Measurements from ENCODE around the gene ZNF732.
"Not testable (repeated sequence)": the region's sequence is repeated elsewhere in the genome, so short reads cannot be mapped to it uniquely, and the experiment has no call there.

ZNF732 gene

DNA sequence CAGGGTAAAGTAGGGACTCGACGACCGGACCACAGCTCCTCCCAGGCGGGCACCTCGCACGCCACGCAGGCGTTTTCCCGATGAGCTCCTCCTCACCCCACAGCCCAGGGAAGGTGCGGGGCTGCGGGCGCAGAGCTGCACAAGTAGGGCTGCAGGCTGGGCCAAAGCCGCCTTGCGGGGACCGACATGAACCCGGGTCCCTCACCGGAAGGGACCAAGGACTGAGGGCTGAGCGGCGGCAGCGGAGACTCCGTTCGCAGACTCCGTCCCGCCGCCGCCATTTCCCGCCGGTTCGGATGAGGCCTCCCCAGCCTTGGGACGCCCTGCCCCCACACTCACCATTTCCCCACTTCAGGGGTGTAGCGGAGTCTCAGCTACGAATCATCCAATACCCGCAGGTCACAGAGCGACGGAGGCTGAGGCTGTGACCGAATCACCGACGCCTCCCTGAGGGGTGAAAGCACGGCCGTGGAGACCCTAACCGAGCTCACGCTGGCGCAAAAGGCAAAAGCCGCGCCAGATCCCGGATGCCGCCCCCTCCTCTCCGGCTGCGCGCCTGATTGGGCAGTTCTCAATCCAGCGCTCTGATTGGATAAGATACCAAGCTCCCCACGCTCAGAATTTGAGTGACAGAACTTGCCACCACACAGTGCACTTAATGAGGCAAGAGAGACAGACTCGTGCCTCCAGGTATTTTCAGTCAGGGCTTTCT lies at the start of gene ZNF732:
ZNF732 (minus strand) TSS at position 506 of the 712 bp plus-strand sequence; CDS start at position 342, 164 bp downstream.
- DNase-seq (ENCODE audit: low spot score): no peak

DNA sequence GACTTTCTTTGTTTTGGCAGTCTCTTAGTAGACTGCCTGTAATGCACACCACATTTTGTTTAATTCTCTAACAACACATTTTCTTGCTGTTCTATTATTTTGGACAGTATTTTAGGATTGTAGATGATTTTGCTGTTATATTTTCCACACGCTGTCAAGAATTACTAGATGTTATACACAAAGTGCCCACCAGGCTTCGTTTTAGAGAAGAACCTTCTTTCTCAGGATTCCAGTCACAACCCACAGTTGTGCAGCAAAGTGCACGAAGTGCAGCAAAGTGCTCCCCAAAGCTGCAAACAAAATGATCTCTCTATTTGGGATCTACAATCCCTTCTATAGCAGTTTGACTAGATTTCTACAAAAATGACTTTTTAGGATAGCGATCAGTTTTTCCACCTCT lies 34.7 kb upstream of the ZNF732 start:
- DNase-seq (ENCODE audit: low spot score): peak; percentile 33

DNA sequence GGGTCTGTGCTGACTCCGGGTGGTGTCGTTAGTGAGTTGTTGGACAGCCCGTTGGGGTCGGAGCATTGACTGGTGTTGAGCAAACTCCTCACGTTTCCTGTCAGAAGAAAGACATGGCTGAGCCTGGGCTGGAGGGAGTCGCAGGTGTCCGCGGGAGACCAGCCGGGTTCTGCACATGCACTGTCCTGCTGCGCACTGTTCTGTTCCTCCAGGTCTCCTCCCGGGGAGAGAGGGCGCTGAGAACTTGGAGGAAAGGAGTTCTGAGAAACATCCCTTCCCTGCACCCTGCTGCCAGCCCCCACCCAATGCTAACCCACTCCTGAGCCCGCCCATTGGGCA lies 33.5 kb upstream of the ZNF732 start:
- DNase-seq (ENCODE audit: low spot score): no peak

DNA sequence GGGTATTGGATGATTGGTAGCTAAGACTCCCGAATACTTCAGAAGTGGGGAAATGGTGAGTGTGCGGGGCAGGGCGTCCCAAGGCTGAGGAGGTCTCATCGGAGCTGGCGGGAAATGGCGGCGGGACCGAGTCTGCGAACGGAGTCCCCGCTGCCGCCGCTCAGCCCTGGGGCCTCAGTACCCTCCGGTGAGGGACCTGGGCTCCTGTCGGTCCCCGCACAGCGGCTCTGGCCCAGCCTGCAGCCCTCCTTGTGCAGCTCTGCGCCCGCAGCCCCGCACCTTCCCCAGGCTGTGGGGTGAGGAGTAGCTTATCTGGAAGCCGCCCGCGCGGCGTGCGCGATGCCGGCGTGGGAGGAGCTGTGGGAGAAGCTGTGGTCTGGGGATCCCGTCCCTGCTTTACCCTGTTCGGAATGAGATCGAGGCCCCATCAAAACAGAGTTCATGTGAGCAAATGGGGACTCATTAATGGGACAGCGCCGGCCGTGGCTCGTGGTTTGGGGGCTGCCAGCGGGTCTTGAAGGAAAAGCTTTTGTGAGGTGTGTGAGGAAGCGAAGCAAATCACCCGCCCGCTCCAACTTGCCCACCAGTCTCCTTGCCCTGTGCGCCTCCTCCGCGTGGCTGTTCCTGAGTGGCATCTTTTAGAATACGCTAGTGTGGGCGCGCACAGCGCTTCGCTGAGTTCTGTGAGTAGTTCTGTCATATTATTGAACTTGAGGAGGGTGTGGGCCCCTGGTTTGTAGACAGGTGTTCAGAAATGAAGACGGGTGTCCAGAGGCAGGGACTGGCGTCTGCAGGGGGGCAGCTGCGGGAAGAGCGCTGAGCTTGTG lies 32.9 kb upstream of the ZNF732 start:
- DNase-seq (ENCODE audit: low spot score): peak; percentile 18

DNA sequence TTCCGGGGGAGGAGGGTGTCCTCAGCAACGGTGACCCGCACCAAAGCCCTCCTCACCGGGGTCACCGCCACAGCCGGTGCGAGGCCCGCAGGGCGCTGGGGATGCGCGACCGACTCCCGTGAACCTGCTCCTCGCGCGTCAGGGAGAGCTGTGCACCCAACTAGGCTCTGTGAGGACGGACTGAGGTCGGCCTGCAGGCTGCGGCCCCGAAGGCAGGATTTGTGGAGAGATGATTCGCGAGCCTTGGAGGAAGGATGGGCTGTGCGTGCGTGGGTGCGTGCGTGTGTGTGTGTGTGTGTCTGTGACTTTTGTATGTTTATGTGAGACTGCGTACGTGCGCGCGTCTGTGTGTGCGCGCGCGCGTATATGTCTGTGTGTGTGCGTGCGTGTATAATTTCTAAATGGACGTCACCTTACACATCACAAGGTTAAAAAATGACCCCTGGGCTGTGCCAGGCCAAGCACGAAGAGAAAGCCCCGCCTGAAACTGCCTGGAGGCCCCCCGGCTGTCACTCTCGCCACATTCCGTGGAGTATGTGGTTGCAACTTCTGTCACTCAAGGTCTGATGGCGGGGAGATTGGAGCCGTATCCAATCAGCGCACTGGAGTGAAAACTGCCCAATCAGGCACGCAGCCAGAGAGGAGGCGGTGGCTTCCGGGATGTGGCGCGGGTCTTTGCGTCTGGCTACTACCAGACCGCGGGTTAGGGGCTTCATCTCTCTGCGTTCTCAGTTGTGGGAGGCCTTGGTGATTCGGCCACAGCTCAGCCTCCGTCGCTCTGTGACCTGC lies 32.1 kb upstream of the ZNF732 start, which contains the start of gene ZNF141:
ZNF141 (plus strand) TSS at position 672 of the 789 bp plus-strand sequence. CDS start 170 bp downstream, outside the sequence.
- peak; percentile 98 for DNase-seq (ENCODE audit: low spot score)

GRCh38 chr4:336893-337142 lies 31.5 kb upstream of the ZNF732 start:
- no peak for DNase-seq (ENCODE audit: low spot score)

GRCh38 chr4:336099-336892 lies 31.0 kb upstream of the ZNF732 start:
- no peak for DNase-seq (ENCODE audit: low spot score)

- no peak for DNase-seq (ENCODE audit: low spot score)
These were observed 30.2 kb upstream of the ZNF732 start for GRCh38 chr4:335515-335914.

GRCh38 chr4:328729-329128 lies 23.5 kb upstream of the ZNF732 start:
- no peak for DNase-seq (ENCODE audit: low spot score)

DNA sequence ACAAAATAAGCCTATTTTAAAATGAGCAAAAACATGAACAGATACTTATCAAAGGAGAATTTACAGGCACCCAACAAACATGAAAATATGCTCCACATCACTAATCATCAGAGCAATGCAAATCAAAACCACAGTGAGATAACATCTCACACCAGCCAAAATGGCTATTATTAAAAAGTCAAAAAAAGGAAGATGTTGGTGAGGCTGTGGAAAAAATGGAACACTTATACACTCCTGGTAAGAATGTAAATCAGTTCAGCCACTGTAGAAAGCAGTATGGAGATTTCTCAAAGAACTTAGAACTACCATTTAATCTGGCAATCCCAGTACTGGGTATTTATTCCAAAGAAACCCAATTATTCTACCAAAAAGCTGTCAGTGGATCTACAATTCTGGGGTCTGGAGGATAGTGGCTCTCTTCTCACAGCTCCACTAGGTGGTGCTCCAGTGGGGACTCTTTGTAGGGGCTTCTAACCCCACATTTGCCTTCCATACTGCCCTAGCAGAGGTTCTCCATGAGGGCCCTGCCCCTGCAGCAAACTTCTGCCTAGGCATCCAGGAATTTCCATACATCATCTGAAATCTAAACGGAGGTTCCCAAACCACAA lies 9.1 kb upstream of the ZNF732 start:
- DNase-seq (ENCODE audit: low spot score): peak; percentile 59

DNA sequence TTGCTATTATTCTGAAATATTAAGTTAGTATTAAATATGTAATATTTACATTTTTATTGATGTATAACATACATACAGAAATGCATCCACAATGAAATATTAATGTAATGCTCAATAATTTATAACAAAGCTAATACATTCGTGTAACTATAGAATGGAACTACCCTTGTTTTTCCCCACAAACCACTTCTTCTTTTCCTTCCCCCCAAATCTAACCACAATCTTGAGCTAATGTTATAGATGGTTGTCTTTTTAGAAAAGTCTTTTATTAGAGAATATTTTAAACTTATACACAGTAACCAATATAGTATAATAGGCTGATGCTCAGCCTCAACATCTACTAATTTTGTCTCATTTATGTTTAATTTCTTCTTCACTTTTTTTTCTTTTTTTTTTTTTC lies 4.5 kb upstream of the ZNF732 start:
- DNase-seq (ENCODE audit: low spot score): no peak

DNA sequence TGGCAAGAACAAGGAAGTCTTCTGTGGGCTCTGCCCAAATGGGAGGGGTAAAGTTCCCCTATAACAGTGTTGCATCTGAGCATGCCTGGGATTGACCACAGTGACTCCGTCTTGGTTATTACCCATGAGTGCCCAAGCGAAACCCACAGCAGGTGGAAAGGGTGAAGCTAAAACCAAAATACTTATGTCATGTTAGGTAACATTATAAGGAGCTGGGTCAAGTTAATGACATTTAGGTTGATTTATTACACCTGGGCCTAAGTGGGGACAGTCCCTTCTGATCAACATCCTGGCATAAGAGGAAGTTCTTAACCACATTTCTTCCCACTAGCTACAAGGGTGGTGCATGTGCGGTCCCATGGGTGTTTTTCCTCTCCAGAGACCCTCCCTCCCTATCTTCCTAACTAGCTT lies 1.3 kb upstream of the ZNF732 start:
- DNase-seq (ENCODE audit: low spot score): peak; percentile 98

GRCh38 chr4:304516-304915 lies 758 bp downstream of the ZNF732 start:
- not testable (repeated sequence) for DNase-seq (ENCODE audit: low spot score)

- DNase-seq (ENCODE audit: low spot score): no peak
These were observed 2.9 kb downstream of the ZNF732 start for GRCh38 chr4:302381-302780.

- no peak for DNase-seq (ENCODE audit: low spot score)
These were observed 10.5 kb downstream of the ZNF732 start for GRCh38 chr4:294732-295131.

DNA sequence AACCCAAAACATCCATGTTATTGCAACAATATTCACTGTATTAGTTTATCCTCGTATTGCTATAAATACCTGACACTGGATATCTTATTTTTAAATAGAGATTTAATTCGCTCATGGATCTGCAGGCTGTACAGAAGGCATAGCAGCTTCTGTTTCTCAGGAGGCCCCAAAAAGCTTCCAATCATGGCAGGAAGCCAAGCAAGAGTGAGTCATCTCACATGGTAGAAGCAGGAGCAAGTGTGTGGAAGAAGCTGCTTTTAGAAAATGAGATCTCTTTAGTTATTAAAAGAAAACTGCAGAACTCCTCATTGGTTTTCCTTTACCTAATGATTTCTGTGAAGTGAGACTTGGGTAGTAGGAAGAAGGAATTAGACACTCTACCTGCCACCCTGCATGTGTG lies 16.4 kb downstream of the ZNF732 start:
- DNase-seq (ENCODE audit: low spot score): no peak

- no peak for DNase-seq (ENCODE audit: low spot score)
These were observed 31.8 kb downstream of the ZNF732 start for GRCh38 chr4:273309-274017.

DNA sequence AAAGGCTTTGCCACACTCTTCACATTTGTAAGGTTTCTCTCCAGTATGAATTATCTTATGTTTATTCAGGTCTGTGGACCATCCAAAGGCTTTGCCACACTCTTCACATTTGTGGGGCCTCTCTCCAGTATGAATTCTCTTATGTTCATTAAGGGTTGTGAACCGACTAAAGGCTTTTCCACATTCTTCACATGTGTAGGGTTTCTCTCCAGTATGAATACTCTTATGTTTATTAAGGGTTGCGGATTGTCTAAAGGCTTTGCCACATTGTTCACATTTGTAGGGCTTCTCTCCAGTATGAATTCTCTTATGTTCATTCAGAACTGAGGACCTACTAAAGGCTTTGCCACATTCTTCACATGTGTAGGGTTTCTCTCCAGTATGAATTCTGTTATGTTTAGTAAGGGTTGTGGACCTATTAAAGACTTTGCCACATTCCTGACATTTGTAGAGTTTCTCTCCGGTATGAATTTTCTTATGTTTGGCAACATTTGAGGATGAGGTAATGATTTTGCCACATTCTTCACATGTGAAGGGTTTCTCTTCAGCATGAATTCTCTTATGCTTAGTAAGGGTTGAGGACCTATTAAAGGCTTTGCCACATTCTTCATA lies 33.7 kb downstream of the ZNF732 start:
- no peak for DNase-seq (ENCODE audit: low spot score)

GRCh38 chr4:259240-259639 lies 46.0 kb downstream of the ZNF732 start:
- DNase-seq (ENCODE audit: low spot score): peak; percentile 22

DNA sequence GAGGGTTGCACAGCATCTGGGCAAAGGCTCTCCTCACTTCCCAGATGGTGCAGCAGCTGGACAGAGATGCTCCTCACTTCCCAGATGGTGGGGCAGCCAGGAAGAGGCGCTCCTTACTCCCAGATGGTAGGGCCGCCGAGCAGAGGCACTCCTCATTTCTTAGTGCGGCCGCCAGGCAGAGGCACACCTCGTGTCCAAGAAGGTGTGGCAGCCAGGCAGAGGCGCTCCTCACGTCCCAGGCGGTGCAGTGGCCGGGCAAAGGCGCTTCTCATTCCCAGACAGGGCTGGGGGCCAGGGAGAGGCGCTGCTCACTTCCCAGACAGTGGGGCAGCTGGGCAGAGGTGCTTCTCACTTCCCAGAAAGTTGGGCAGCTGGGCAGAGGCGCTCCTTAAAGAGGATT lies 48.8 kb downstream of the ZNF732 start:
- no peak for DNase-seq (ENCODE audit: low spot score)
